Tibial nerve (tissue), 4 donors: ENCODE results near the gene WDR27. TPM values are rescaled to one million over a fixed set of nuclear protein-coding genes. Genes with fewer than 3 reads are reported as not detected.
A peak's percentile ranks its signal among the peaks of the same experiment; 100 is the strongest.

Experiments
- DNase-seq, 2 donors: peaks; one replicate each; pipeline ENCODE4 v3.0.0-alpha.2; 2019; ENCODE audit warnings: low spot score in 2 of 2
- H3K27ac ChIP-seq, 4 donors: fragments of 200-600 bp; sonication (generic) in 3 of 4; one replicate each; pipeline ENCODE4 v1.5.1; 2017 to 2019; ENCODE audit warnings: mild to moderate bottlenecking in 1 of 4
- H3K27me3 ChIP-seq, 2 donors: fragments of 200-600 bp; sonication (generic) in 1 of 2; one replicate each; pipeline versions ENCODE4 v1.5.1 to v1.6.0; 2017 to 2019
- H3K36me3 ChIP-seq, 3 donors: fragments of 200-600 bp; sonication (generic); one replicate each; pipeline ENCODE4 v1.5.1; 2018 to 2019
- H3K4me1 ChIP-seq, 4 donors: fragments of 200-600 bp; sonication (generic) in 3 of 4; one replicate each; pipeline ENCODE4 v1.5.1; 2017 to 2019
- H3K4me3 ChIP-seq, 4 donors: fragments of 200-600 bp; sonication (generic) in 3 of 4; one replicate each; pipeline ENCODE4 v1.5.1; 2017 to 2019; ENCODE audit warnings: mild to moderate bottlenecking in 1 of 4, moderate library complexity in 1 of 4
- H3K9me3 ChIP-seq, 4 donors: fragments of 200-600 bp; sonication (generic) in 3 of 4; one replicate each; pipeline ENCODE4 v1.5.1; 2017 to 2019
- EP300 ChIP-seq, 2 donors: sonication (generic); formaldehyde crosslinking; IDR thresholded peaks; one replicate each; pipeline ENCODE4 v1.6.1; 2017; ENCODE audit warnings: antibody characterized with exemption in 2 of 2, mild to moderate bottlenecking in 1 of 2
- POLR2A ChIP-seq, 2 donors: fragments of 450-650 bp; IDR thresholded peaks; one replicate each; pipeline ENCODE4 v1.6.1; 2017; ENCODE audit warnings: antibody characterized with exemption in 2 of 2, mild to moderate bottlenecking in 2 of 2, moderate library complexity in 2 of 2
- WGBS, 2 donors: methylation state at CpG; one replicate each; pipeline ENCODE4 v1.1.5; 2018; 5-methylcytosine and 5-hydroxymethylcytosine counted together
- total RNA-seq, 4 donors: library from RNA; depleted of rRNA; stranded (reverse); fragments of >200 nt; gene quantifications; one replicate each; pipeline ENCODE4 v1.1.0, GENCODE V29; 2016
- TF ChIP-seq, protein P1 (sequence below), 5 experiments: fragments of 200-600 bp in 3 of 5; fragments of 450-650 bp in 2 of 5; sonication (generic) in 3 of 5; IDR thresholded peaks; one replicate each; pipeline ENCODE4 v1.5.1; 2016 to 2019; ENCODE audit warnings: antibody characterized with exemption in 5 of 5, mild to moderate bottlenecking in 3 of 5, moderate library complexity in 2 of 5

Gene WDR27
- total RNA-seq, 4 donors from 2014 or later = 33.9 to 57.5 (median 52.5) TPM

- no peaks in the 10 kb centered on the region for H3K4me1 ChIP-seq
- H3K9me3 ChIP-seq = peaks cover 0 to 25% (median 10%) of the 10 kb centered on the region in 4 donors
- H3K36me3 ChIP-seq = no peaks in the 10 kb centered on the region
- H3K27me3 ChIP-seq = no peaks in the 10 kb centered on the region
- 89 to 93% methylated on average over 3 of the region's 3 CpGs for WGBS, 2 donors
- DNase-seq = no peak
- H3K27ac ChIP-seq = peak overlapping the region in 1 of 4 donors; percentile 40
- no peak overlapping the region for H3K4me3 ChIP-seq
- TF ChIP-seq EP300 (IDR thresholded peaks at IDR 0.05) = peak in 1 of 2 donors; percentile 61
- TF ChIP-seq, protein P1, sequence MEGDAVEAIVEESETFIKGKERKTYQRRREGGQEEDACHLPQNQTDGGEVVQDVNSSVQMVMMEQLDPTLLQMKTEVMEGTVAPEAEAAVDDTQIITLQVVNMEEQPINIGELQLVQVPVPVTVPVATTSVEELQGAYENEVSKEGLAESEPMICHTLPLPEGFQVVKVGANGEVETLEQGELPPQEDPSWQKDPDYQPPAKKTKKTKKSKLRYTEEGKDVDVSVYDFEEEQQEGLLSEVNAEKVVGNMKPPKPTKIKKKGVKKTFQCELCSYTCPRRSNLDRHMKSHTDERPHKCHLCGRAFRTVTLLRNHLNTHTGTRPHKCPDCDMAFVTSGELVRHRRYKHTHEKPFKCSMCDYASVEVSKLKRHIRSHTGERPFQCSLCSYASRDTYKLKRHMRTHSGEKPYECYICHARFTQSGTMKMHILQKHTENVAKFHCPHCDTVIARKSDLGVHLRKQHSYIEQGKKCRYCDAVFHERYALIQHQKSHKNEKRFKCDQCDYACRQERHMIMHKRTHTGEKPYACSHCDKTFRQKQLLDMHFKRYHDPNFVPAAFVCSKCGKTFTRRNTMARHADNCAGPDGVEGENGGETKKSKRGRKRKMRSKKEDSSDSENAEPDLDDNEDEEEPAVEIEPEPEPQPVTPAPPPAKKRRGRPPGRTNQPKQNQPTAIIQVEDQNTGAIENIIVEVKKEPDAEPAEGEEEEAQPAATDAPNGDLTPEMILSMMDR (IDR thresholded peaks at IDR 0.05) = no peak
Measured at GRCh38 chr6:169416249-169416648, 285.6 kb downstream of the WDR27 start.

DNA sequence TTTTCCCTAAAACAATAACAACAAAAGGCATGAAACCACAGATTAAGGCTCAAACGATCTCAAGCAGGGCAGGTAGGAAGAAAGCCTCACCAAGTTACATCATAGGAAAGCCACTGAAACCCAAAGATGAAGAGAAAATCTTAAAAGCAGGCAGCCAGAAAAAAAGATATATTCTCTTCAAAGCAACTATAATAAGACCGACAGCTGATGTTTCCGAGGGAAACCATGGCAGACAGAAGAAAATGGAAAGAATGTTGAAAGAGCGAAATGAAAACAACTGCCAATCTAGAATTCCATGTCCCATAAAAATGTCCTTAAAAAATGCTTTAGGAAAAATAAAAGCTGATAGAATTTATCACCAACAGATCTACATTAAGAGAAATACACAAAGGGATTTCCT, 286.6 kb downstream of the WDR27 start:
- no peaks in the 10 kb centered on the region for H3K4me1 ChIP-seq
- 89 to 91% methylated on average over 4 of the region's 4 CpGs for WGBS, 2 donors
- H3K4me3 ChIP-seq = no peak overlapping the region
- H3K36me3 ChIP-seq = no peaks in the 10 kb centered on the region
- H3K27me3 ChIP-seq = no peaks in the 10 kb centered on the region
- no peak for DNase-seq
- peaks cover 0 to 25% (median 10%) of the 10 kb centered on the region in 4 donors for H3K9me3 ChIP-seq
- no peak for TF ChIP-seq EP300 (IDR thresholded peaks at IDR 0.05)
- TF ChIP-seq, protein P1 (IDR thresholded peaks at IDR 0.05) = no peak
- no peak for TF ChIP-seq POLR2A (IDR thresholded peaks at IDR 0.05)
- no peak overlapping the region for H3K27ac ChIP-seq

DNA sequence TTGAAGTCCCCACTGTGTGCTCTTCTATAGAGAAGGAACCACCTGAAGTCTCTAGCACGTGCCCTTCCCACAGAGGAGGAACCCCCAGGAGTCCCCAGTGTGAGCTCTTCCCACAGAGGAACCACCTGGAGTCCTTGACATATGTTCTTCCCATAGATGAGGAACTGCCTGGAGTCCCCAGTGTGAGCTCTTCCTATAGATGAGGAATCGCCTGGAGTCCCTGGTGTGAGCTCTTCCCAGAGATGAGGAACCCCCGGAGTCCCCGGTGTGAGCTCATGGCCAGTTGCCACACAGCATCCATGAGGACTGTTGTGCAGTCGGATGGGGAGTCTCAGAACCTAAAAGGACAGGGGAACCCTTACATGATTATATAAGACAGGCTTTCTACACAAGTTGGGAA, 290.1 kb downstream of the WDR27 start:
- WGBS, 2 donors = 85 to 97% methylated on average over 5 of the region's 5 CpGs
- Histone ChIP-seq H3K36me3 (no peaks in the 10 kb centered on the region), H3K27ac (no peak overlapping the region), H3K4me1 (peaks cover 0 to 14% (median 0%) of the 10 kb centered on the region in 4 donors), H3K4me3 (no peak overlapping the region), H3K27me3 (no peaks in the 10 kb centered on the region), H3K9me3 (peaks cover 0 to 25% (median 10%) of the 10 kb centered on the region in 4 donors)
- no peak for DNase-seq
- TF ChIP-seq, protein P1 (IDR thresholded peaks at IDR 0.05) = no peak
- TF ChIP-seq POLR2A (IDR thresholded peaks at IDR 0.05) (no peak), EP300 (IDR thresholded peaks at IDR 0.05) (no peak)

GRCh38 chr6:169411296-169411695, 290.5 kb downstream of the WDR27 start:
- peaks cover 0 to 25% (median 9%) of the 10 kb centered on the region in 4 donors for H3K9me3 ChIP-seq
- no peak for DNase-seq
- WGBS, 2 donors = 85 to 89% methylated on average over 4 to 8 of the region's 9 CpGs
- no peak overlapping the region for H3K27ac ChIP-seq
- TF ChIP-seq POLR2A (IDR thresholded peaks at IDR 0.05) (no peak), EP300 (IDR thresholded peaks at IDR 0.05) (no peak)
- TF ChIP-seq, protein P1 (IDR thresholded peaks at IDR 0.05) = no peak
- no peaks in the 10 kb centered on the region for H3K27me3 ChIP-seq
- H3K4me1 ChIP-seq = peaks cover 0 to 18% (median 0%) of the 10 kb centered on the region in 4 donors
- H3K36me3 ChIP-seq = no peaks in the 10 kb centered on the region
- no peak overlapping the region for H3K4me3 ChIP-seq

- 79 to 81% methylated on average over 4 of the region's 4 CpGs for WGBS, 2 donors
- Histone ChIP-seq H3K36me3 (no peaks in the 10 kb centered on the region), H3K9me3 (peaks cover 0 to 13% (median 4%) of the 10 kb centered on the region in 4 donors), H3K4me1 (peaks cover 0 to 20% (median 0%) of the 10 kb centered on the region in 4 donors), H3K27me3 (no peaks in the 10 kb centered on the region), H3K27ac (no peak overlapping the region), H3K4me3 (no peak overlapping the region)
- DNase-seq = no peak
- TF ChIP-seq POLR2A (IDR thresholded peaks at IDR 0.05) = no peak
- no peak for TF ChIP-seq EP300 (IDR thresholded peaks at IDR 0.05)
- TF ChIP-seq, protein P1 (IDR thresholded peaks at IDR 0.05) = no peak
Measured at GRCh38 chr6:169409742-169410312, 292.0 kb downstream of the WDR27 start.
